ENCODE measurements around the gene TRAF3IP1. TPM values are rescaled to one million over a fixed set of nuclear protein-coding genes. Genes with fewer than 3 reads are reported as not detected.

The TRAF3IP1 gene
- total and polyA plus RNA-seq, 4 donors, result 4.0 to 9.1 (median 4.6) TPM

DNA sequence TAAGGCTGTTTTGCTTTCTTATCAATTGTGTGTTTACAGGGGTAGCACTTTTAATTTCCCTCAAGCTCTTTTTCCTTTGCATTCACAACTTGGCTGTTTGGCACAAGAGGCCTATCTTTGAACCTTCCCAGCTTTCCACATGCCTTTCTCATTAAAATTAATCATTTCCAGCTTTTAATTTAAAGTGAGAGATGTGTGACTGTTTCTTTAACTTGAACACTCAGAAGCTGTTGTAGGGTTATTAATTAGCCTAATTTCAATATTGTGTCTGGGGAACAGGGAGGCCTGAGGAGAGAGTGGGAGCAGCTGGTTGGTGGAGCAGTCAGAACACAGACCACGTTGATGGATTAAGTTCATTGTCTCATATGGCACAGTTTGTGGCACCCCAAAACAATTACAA, 111.1 kb downstream of the TRAF3IP1 start:
- Histone ChIP-seq H3K9me3 (ENCODE audit: control insufficient read depth in 4 of 4, low read length in 3 of 4) (peaks cover 0 to 2% (median 0%) of the 10 kb centered on the region in 4 donors), H3K27ac (ENCODE audit: low read depth in 1 of 2, low read length in 2 of 2) (no peak overlapping the region), H3K36me3 (ENCODE audit: control insufficient read depth in 4 of 4, insufficient read depth in 3 of 4, low read depth in 1 of 4, low read length in 3 of 4) (peaks cover 7 to 31% (median 12%) of the 10 kb centered on the region in 4 donors), H3K4me3 (ENCODE audit: low read depth in 1 of 3, low read length in 3 of 3) (no peak overlapping the region), H3K9ac (ENCODE audit: low read depth in 1 of 2, low read length in 2 of 2) (no peak overlapping the region), H3K27me3 (ENCODE audit: control insufficient read depth in 4 of 4, insufficient read depth in 4 of 4, low read length in 3 of 4) (no peaks in the 10 kb centered on the region), H3K4me1 (ENCODE audit: control insufficient read depth in 4 of 4, insufficient read depth in 4 of 4, low read length in 3 of 4) (peaks cover 4 to 17% (median 8%) of the 10 kb centered on the region in 4 donors)
- no peak for DNase-seq (ENCODE audit: low spot score)
- TF ChIP-seq, protein P1, sequence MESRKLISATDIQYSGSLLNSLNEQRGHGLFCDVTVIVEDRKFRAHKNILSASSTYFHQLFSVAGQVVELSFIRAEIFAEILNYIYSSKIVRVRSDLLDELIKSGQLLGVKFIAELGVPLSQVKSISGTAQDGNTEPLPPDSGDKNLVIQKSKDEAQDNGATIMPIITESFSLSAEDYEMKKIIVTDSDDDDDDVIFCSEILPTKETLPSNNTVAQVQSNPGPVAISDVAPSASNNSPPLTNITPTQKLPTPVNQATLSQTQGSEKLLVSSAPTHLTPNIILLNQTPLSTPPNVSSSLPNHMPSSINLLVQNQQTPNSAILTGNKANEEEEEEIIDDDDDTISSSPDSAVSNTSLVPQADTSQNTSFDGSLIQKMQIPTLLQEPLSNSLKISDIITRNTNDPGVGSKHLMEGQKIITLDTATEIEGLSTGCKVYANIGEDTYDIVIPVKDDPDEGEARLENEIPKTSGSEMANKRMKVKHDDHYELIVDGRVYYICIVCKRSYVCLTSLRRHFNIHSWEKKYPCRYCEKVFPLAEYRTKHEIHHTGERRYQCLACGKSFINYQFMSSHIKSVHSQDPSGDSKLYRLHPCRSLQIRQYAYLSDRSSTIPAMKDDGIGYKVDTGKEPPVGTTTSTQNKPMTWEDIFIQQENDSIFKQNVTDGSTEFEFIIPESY (IDR thresholded peaks at IDR 0.05), result no peak
- TF ChIP-seq RAD21 (IDR thresholded peaks at IDR 0.05) (no peak), FOXA1 (IDR thresholded peaks at IDR 0.05) (no peak), YY1 (IDR thresholded peaks at IDR 0.05) (no peak), HNF4A (conservative IDR thresholded peaks at IDR 0.05) (no peak), HNF4G (IDR thresholded peaks at IDR 0.05) (no peak), EGR1 (IDR thresholded peaks at IDR 0.05; ENCODE audit: low read depth in 2 of 2) (no peak), JUND (IDR thresholded peaks at IDR 0.05) (no peak), FOXA2 (IDR thresholded peaks at IDR 0.05) (no peak), NR2F2 (IDR thresholded peaks at IDR 0.05) (no peak), CTCF (IDR thresholded peaks at IDR 0.05; ENCODE audit: low read depth, low read length, missing input control) (no peak), ATF3 (IDR thresholded peaks at IDR 0.05) (no peak), SP1 (IDR thresholded peaks at IDR 0.05) (no peak)
- TF ChIP-seq, protein P2, sequence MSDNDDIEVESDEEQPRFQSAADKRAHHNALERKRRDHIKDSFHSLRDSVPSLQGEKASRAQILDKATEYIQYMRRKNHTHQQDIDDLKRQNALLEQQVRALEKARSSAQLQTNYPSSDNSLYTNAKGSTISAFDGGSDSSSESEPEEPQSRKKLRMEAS (IDR thresholded peaks at IDR 0.05), result no peak
- WGBS, result 72% methylated on average over 1 of the region's 1 CpG

- H3K9me3 ChIP-seq (ENCODE audit: control insufficient read depth in 4 of 4, low read length in 3 of 4), result peaks cover 0 to 2% (median 0%) of the 10 kb centered on the region in 4 donors
- no peaks in the 10 kb centered on the region for H3K27me3 ChIP-seq (ENCODE audit: control insufficient read depth in 4 of 4, insufficient read depth in 4 of 4, low read length in 3 of 4)
- peaks cover 0 to 4% (median under 1%) of the 10 kb centered on the region in 4 donors for H3K4me1 ChIP-seq (ENCODE audit: control insufficient read depth in 4 of 4, insufficient read depth in 4 of 4, low read length in 3 of 4)
- no peak overlapping the region for H3K4me3 ChIP-seq (ENCODE audit: low read depth in 1 of 3, low read length in 3 of 3)
- 95% methylated on average over 14 of the region's 14 CpGs for WGBS
- TF ChIP-seq ATF3 (IDR thresholded peaks at IDR 0.05) (no peak), CTCF (IDR thresholded peaks at IDR 0.05; ENCODE audit: low read depth, low read length, missing input control) (no peak), RXRA (IDR thresholded peaks at IDR 0.05) (no peak), JUND (IDR thresholded peaks at IDR 0.05) (no peak), TAF1 (conservative IDR thresholded peaks at IDR 0.05) (no peak), HNF4A (conservative IDR thresholded peaks at IDR 0.05) (no peak), FOXA2 (IDR thresholded peaks at IDR 0.05) (no peak), SP1 (IDR thresholded peaks at IDR 0.05) (no peak), REST (IDR thresholded peaks at IDR 0.05) (no peak), YY1 (IDR thresholded peaks at IDR 0.05) (no peak), NR2F2 (IDR thresholded peaks at IDR 0.05) (no peak), RAD21 (IDR thresholded peaks at IDR 0.05) (no peak), FOXA1 (IDR thresholded peaks at IDR 0.05) (no peak)
- TF ChIP-seq, protein P2 (IDR thresholded peaks at IDR 0.05), result no peak
- no peak overlapping the region for H3K9ac ChIP-seq (ENCODE audit: low read depth in 1 of 2, low read length in 2 of 2)
- no peak overlapping the region for H3K27ac ChIP-seq (ENCODE audit: low read depth in 1 of 2, low read length in 2 of 2)
- H3K36me3 ChIP-seq (ENCODE audit: control insufficient read depth in 4 of 4, insufficient read depth in 3 of 4, low read depth in 1 of 4, low read length in 3 of 4), result peaks cover 7 to 32% (median 13%) of the 10 kb centered on the region in 4 donors
- DNase-seq (ENCODE audit: low spot score), result no peak
Observed at GRCh38 chr2:238433300-238433915, 113.1 kb downstream of the TRAF3IP1 start.

Measured in liver (tissue), 9 donors.